OCI-LY3 (cell line): Measurements from ENCODE around the gene BEAN1.
A peak's percentile ranks its signal among the peaks of the same experiment; 100 is the strongest.

Experiments used
- H2AFZ ChIP-seq: fragments of 200-600, 300-600 bp; shearing (Covaris generic); 2 replicates; pipeline ENCODE4 v1.6.0; 2014; ENCODE audit warnings: antibody characterized with exemption, low read depth, low read length
- H3K27ac ChIP-seq: fragments of 200-600, 300-600 bp; sonication (generic); 2 replicates; pipeline ENCODE4 v1.5.1; 2014; ENCODE audit warnings: mild to moderate bottlenecking, low read length, moderate library complexity, mixed read lengths
- H3K27me3 ChIP-seq: fragments of 200-600, 300-600 bp; sonication (generic); 2 replicates; pipeline ENCODE4 v1.6.1; 2014; ENCODE audit warnings: low read depth, low read length, mixed read lengths
- H3K36me3 ChIP-seq: fragments of 200-600, 300-600 bp; sonication (generic); replicated peaks from 2 replicates; pipeline ENCODE3; 2014; ENCODE audit warnings: low read depth, low read length, mixed read lengths
- H3K4me1 ChIP-seq: fragments of 300-600, 200-600 bp; sonication (generic); 2 replicates; pipeline ENCODE4 v1.6.1; 2014; ENCODE audit warnings: low read length, mixed read lengths
- H3K4me2 ChIP-seq: fragments of 200-600, 300-600 bp; sonication (generic); 2 replicates; pipeline ENCODE4 v1.6.1; 2014; ENCODE audit warnings: low read length, mixed read lengths
- H3K4me3 ChIP-seq: fragments of 300-600, 200-600 bp; sonication (generic); 2 replicates; pipeline ENCODE4 v1.5.1; 2014; ENCODE audit warnings: antibody characterized with exemption, mild to moderate bottlenecking, low read length, moderate library complexity
- H3K79me2 ChIP-seq: fragments of 300-600, 200-600 bp; shearing (Covaris generic); 2 replicates; pipeline ENCODE4 v1.6.1; 2014; ENCODE audit warnings: mild to moderate bottlenecking, low read length, mixed read lengths
- H3K9ac ChIP-seq: fragments of 300-600, 200-600 bp; shearing (Covaris generic); 2 replicates; pipeline ENCODE4 v1.6.0; 2014; ENCODE audit warnings: mild to moderate bottlenecking, low read length, moderate library complexity
- H3K9me3 ChIP-seq: fragments of 200-600, 300-600 bp; shearing (Covaris generic); 2 replicates; pipeline ENCODE4 v1.6.1; 2014; ENCODE audit warnings: low read length, mixed read lengths; ENCODE audit not compliant: insufficient read depth
- H4K20me1 ChIP-seq: fragments of 200-600, 300-600 bp; sonication (generic); 2 replicates; pipeline ENCODE4 v1.6.1; 2016; ENCODE audit warnings: low read length, mixed read lengths; ENCODE audit not compliant: insufficient read depth
- EZH2phosphoT487 ChIP-seq: fragments of 200-600 bp; shearing (Covaris generic); IDR thresholded peaks from 2 replicates; pipeline ENCODE4 v1.6.1; 2018; ENCODE audit warnings: antibody characterized with exemption, mixed run types, low read depth
- TF ChIP-seq, protein P1 (sequence below): fragments of 200-600, 300-600 bp; sonication (generic); IDR thresholded peaks from 2 replicates; pipeline ENCODE4 v1.5.1; 2014; ENCODE audit warnings: antibody characterized with exemption, low read length, low read depth

Gene BEAN1

DNA sequence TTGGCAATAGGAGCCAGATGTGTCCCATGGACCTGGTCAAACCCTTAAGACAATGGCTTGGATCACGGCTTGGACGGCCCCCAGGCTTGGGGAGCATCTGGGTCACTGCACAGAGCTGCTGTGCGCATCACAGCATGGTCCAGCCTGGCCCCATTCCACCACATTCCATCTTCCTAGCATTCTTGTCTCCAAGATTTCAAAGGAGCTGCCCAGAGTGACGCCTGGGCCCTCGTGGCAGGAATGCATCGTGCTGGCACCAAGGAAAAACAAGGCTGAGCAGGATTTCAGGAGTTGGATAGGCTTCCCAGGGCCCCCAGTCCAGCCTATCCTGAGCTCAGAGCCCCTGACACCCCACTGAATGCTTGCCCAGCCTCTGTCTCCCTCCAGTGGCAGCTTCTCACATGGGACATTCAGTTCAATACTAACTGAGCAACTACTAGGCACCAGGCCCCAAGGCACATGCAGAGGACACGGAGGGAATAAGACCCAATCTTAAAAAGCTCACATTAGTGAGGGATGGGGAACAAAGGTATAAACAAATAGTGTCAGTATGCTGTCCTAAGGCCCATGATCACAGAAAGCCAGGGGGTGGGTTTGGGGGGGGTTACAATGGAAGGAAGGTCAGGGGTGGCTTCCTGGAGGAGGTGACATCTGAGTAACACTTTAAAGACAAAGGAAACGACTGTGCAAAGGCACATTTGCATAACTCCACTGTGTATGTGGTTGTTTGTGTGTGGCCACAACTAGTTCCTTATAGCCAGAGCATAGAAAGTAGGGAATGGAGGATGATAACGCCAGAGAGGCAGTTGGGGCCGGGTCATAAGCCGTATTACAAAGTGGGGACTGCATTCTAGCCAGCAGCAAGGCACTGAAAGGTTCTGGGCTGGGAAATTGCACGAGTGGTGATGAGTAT lies 88.8 kb downstream of the BEAN1 start:
- Histone ChIP-seq H3K4me2 (peak overlapping the region; percentile 94), H3K4me3 (peak overlapping the region; percentile 56), H2AFZ (no peak overlapping the region; the same call in 1 of the 2 replicates), H3K27ac (peak overlapping the region; percentile 72), H4K20me1 (no peaks in the 10 kb centered on the region), H3K9me3 (no peaks in the 10 kb centered on the region), H3K79me2 (no peaks in the 10 kb centered on the region), H3K27me3 (no peaks in the 10 kb centered on the region), H3K9ac (peak overlapping the region; percentile 61), H3K4me1 (peaks cover 45% of the 10 kb centered on the region), H3K36me3 (no peaks in the 10 kb centered on the region)
- TF ChIP-seq, protein P1, sequence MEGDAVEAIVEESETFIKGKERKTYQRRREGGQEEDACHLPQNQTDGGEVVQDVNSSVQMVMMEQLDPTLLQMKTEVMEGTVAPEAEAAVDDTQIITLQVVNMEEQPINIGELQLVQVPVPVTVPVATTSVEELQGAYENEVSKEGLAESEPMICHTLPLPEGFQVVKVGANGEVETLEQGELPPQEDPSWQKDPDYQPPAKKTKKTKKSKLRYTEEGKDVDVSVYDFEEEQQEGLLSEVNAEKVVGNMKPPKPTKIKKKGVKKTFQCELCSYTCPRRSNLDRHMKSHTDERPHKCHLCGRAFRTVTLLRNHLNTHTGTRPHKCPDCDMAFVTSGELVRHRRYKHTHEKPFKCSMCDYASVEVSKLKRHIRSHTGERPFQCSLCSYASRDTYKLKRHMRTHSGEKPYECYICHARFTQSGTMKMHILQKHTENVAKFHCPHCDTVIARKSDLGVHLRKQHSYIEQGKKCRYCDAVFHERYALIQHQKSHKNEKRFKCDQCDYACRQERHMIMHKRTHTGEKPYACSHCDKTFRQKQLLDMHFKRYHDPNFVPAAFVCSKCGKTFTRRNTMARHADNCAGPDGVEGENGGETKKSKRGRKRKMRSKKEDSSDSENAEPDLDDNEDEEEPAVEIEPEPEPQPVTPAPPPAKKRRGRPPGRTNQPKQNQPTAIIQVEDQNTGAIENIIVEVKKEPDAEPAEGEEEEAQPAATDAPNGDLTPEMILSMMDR = peak; percentile 52
- TF ChIP-seq EZH2phosphoT487 = no peak

GRCh38 chr16:66516509-66516807 lies 89.4 kb downstream of the BEAN1 start:
- Histone ChIP-seq H2AFZ (no peak overlapping the region; the same call in 1 of the 2 replicates), H3K4me2 (peak overlapping the region; percentile 94), H4K20me1 (no peaks in the 10 kb centered on the region), H3K79me2 (no peaks in the 10 kb centered on the region), H3K4me1 (peaks cover 52% of the 10 kb centered on the region), H3K27ac (peak overlapping the region; percentile 72), H3K36me3 (no peaks in the 10 kb centered on the region), H3K9ac (peak overlapping the region; percentile 61), H3K27me3 (no peaks in the 10 kb centered on the region), H3K4me3 (peak overlapping the region; percentile 56), H3K9me3 (no peaks in the 10 kb centered on the region)
- TF ChIP-seq EZH2phosphoT487 = no peak
- TF ChIP-seq, protein P1 = no peak

DNA sequence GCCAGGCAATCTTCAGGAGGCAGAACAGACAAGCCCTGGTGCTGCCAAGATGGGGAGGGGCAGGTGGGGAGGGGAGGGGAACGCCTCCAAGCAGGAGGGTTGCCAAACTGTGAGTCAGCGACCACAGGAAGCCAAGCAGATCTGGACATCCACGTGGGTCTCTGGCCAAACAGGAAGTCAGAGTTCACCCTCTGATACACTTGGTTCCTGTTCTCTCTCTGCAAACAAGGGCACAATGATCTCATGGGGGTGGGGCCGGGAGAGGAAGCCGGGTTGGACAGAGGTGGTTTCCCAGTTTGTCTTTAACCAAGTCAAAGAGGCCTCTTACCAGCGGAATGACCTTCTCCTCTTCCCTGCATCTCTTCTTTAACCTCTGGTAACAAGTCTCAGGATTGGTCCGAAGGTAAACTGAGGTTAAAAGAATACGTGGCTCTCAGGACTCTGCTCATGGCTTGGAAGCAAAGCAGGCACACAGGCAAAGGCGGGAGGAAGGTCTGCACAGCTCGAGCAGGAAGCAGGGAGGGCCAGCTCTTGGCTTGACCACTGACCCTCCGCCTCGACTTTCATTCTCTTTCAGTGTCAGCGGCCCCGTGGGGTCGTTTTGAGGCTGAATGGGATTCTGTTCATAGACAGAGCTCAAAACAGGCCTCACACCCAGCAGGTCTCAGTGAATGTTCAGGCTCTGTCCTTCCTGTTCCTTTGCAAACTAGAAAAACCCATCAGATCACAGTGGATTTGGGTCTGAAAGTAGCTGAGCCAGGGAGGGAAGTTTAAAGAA lies 89.9 kb downstream of the BEAN1 start:
- H4K20me1 ChIP-seq = no peaks in the 10 kb centered on the region
- H3K4me2 ChIP-seq = peak overlapping the region; percentile 94
- TF ChIP-seq, protein P1 = no peak
- no peak for TF ChIP-seq EZH2phosphoT487
- 0 out of 2 replicates have a peak overlapping the region, but pooled peaks have one; percentile 18 for H2AFZ ChIP-seq
- H3K9me3 ChIP-seq = no peaks in the 10 kb centered on the region
- peak overlapping the region; percentile 89 for H3K27ac ChIP-seq
- no peaks in the 10 kb centered on the region for H3K36me3 ChIP-seq
- peak overlapping the region; percentile 84 for H3K9ac ChIP-seq
- peak overlapping the region; percentile 75 for H3K4me3 ChIP-seq
- peaks cover 57% of the 10 kb centered on the region for H3K4me1 ChIP-seq
- H3K79me2 ChIP-seq = no peaks in the 10 kb centered on the region
- H3K27me3 ChIP-seq = peaks cover 3% of the 10 kb centered on the region; the same call in 1 of the 2 replicates
